CD4-positive, alpha-beta memory T cell (primary cell): Measurements from ENCODE around the gene MBNL1. TPM values are rescaled to one million over a fixed set of nuclear protein-coding genes. Genes with fewer than 3 reads are reported as not detected.

Experiments
- CTCF ChIA-PET: fragments of 350-600 bp; sonication (Branson Sonifier 250); formaldehyde crosslinking; loops from one replicate; lab custom pipeline; 2021; ENCODE audit warnings: inconsistent platforms; ENCODE audit not compliant: partially characterized antibody; lab: Charles Lee
- POLR2A ChIA-PET: fragments of 350-600 bp; sonication (Branson Sonifier 250); formaldehyde crosslinking; loops from one replicate; lab custom pipeline; 2021; ENCODE audit not compliant: partially characterized antibody; lab: Charles Lee
- DNase-seq, 5 donors: peaks; one replicate each; pipeline versions ENCODE4 v3.0.0 to v3.0.0-alpha.2; 2020 to 2022; ENCODE audit warnings: mixed read lengths in 1 of 5
- H3K27ac ChIP-seq: one replicate; pipeline ENCODE4 v1.7.0; 2013; ENCODE audit warnings: low read depth, low read length
- H3K27me3 ChIP-seq: 2 replicates; pipeline ENCODE4 v1.7.0; 2013; ENCODE audit warnings: mild to moderate bottlenecking, low read length, moderate library complexity; ENCODE audit not compliant: insufficient read depth
- H3K36me3 ChIP-seq: 2 replicates; pipeline ENCODE4 v1.7.0; 2013; ENCODE audit warnings: mild to moderate bottlenecking, low read length, moderate library complexity; ENCODE audit not compliant: insufficient read depth
- H3K4me1 ChIP-seq: 2 replicates; pipeline ENCODE4 v1.7.0; 2013; ENCODE audit warnings: mild to moderate bottlenecking, low read length, moderate library complexity; ENCODE audit not compliant: insufficient read depth
- H3K4me3 ChIP-seq, 2 donors: one replicate each; pipeline ENCODE4 v1.7.0; 2013; ENCODE audit warnings: low read length in 2 of 2, mild to moderate bottlenecking in 1 of 2
- H3K9me3 ChIP-seq, 2 donors: one replicate each; pipeline ENCODE4 v1.7.0; 2013; ENCODE audit warnings: low read length in 2 of 2, control low read depth in 1 of 2; ENCODE audit not compliant: control insufficient read depth in 1 of 2
- H3K27ac Mint-ChIP-seq, 7 donors: one replicate each; pipeline ENCODE4 v1.8.0; 2020 to 2021; ENCODE audit warnings: mixed read lengths in 7 of 7, mild to moderate bottlenecking in 6 of 7, inconsistent platforms in 3 of 7, moderate library complexity in 3 of 7
- H3K27me3 Mint-ChIP-seq, 2 donors: one replicate each; pipeline ENCODE4 v1.8.0; 2020 to 2021; ENCODE audit warnings: mixed read lengths in 2 of 2
- H3K36me3 Mint-ChIP-seq, 2 donors: one replicate each; pipeline ENCODE4 v1.8.0; 2020 to 2021; ENCODE audit warnings: mixed read lengths in 2 of 2, inconsistent platforms in 1 of 2, mild to moderate bottlenecking in 1 of 2
- H3K4me1 Mint-ChIP-seq, 4 donors: one replicate each; pipeline ENCODE4 v1.8.0; 2020 to 2021; ENCODE audit warnings: mixed read lengths in 4 of 4, mild to moderate bottlenecking in 1 of 4
- H3K4me3 Mint-ChIP-seq, 8 donors: one replicate each; pipeline ENCODE4 v1.8.0; 2020 to 2021; ENCODE audit warnings: mixed read lengths in 8 of 8, mild to moderate bottlenecking in 7 of 8, moderate library complexity in 6 of 8, inconsistent platforms in 3 of 8
- H3K9me3 Mint-ChIP-seq, 8 donors: one replicate each; pipeline ENCODE4 v1.8.0; 2020 to 2021; ENCODE audit warnings: mixed read lengths in 8 of 8, mild to moderate bottlenecking in 5 of 8, inconsistent platforms in 3 of 8, moderate library complexity in 1 of 8
- intact Hi-C: fragments of 100-400 bp; cut with micrococcal nuclease; formaldehyde crosslinking; loops from one replicate; pipeline ENCODE4 v1.15.1; 2023
- polyA plus RNA-seq, 2 donors: library from polyadenylated mRNA; unstranded; fragments of 300-500 nt; fragmentation: Illumina TruSeq; gene quantifications; one replicate each; pipeline ENCODE4 v1.2.3, GENCODE V29; 2021
- total RNA-seq, 2 experiments: library from RNA; stranded (reverse); gene quantifications; one replicate each; pipeline ENCODE4 v1.2.3, GENCODE V29; 2021

The MBNL1 gene
- total and polyA plus RNA-seq, 4 experiments from 2014 or later, result 289 to 430 (median 361) TPM

DNA sequence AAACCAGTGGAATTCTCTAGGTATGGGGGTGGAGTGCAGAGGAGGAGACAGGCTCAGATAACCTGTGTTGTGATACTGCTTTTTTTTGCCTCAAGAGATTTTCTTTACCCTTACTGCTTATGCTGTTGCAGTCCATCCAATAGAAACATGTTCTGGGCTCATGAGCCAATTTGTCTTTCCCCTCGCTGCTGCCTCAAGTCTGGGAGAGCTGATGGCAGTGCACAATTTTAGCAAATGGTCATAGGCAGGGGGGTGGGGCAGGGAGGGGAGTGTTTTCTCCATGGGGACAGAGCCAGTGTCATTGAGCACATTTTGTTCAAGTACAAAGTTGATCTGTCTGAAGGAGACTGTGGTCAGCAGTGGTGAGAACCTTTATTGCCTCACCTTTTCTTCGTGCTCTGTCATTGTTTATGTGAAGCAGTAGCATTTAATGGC is 134.9 kb downstream of the MBNL1 start:
- CTCF ChIA-PET, result interaction anchor here (1.5 kb wide), 1 partner anchor 220 kb away, joined by 4 read pairs; no protein-coding TSS in a partner anchor
- H3K4me1 Mint-ChIP-seq, result peaks cover 59 to 95% (median 80%) of the 10 kb centered on the region in 4 donors
- peaks cover 87% of the 10 kb centered on the region for H3K4me1 ChIP-seq

DNA sequence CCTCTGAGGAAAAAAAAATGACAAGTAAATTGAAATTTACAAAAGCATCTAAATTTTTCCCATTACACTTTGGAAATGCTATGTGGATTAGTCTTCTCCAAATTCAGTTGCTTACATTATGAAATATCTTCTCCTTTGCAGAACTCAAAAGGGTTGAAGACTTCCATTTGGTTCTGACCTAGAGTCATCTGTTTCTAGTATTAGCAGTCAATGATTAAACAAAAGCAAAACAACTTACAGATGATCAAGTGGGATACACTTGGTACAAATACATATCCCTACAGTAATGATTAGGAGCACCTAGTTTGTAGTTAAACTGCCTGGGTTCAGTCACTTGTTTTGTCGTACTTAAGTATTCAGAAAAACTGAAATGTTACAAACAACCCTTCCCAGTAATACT is 136.2 kb downstream of the MBNL1 start:
- Mint-ChIP-seq H3K4me1 (peaks cover 53 to 86% (median 72%) of the 10 kb centered on the region in 4 donors), H3K36me3 (peaks cover 24 to 48% of the 10 kb centered on the region in 2 donors), H3K27me3 (no peaks in the 10 kb centered on the region), H3K9me3 (peaks cover 0 to 2% (median 0%) of the 10 kb centered on the region in 8 donors), H3K4me3 (peak overlapping the region in 2 of 8 donors; percentile 29 to 41), H3K27ac (peak overlapping the region in 4 of 7 donors; percentile 3 to 79 (median 64))
- intact Hi-C loops, result loop anchor here (1.0 kb wide), 2 partner anchors 8 to 11 kb away; no protein-coding TSS in a partner anchor
- Histone ChIP-seq H3K36me3 (no peaks in the 10 kb centered on the region), H3K27ac (no peak overlapping the region), H3K27me3 (no peaks in the 10 kb centered on the region), H3K9me3 (no peaks in the 10 kb centered on the region), H3K4me1 (peaks cover 83% of the 10 kb centered on the region), H3K4me3 (no peak overlapping the region)
- ChIA-PET CTCF (no interaction called here), POLR2A (no interaction called here)
- no peak for DNase-seq

More for the DNA sequence above, 134.9 kb downstream of the MBNL1 start:
- H3K27ac ChIP-seq, result peak overlapping the region; percentile 12
- intact Hi-C loops, result no loop called here
- Mint-ChIP-seq H3K36me3 (peaks cover 24 to 58% of the 10 kb centered on the region in 2 donors), H3K4me3 (peak overlapping the region in 6 of 8 donors; percentile 7 to 72 (median 26)), H3K27ac (peak overlapping the region; percentile 43 to 83 (median 77)), H3K27me3 (no peaks in the 10 kb centered on the region), H3K9me3 (peaks cover 0 to 2% (median 0%) of the 10 kb centered on the region in 8 donors)
- no peaks in the 10 kb centered on the region for H3K9me3 ChIP-seq
- H3K4me3 ChIP-seq, result no peak overlapping the region
- H3K36me3 ChIP-seq, result no peaks in the 10 kb centered on the region
- POLR2A ChIA-PET, result interaction anchor here (1.3 kb wide), 1 partner anchor 16 kb away, joined by 5 read pairs; no protein-coding TSS in a partner anchor
- peak in 1 of 5 donors; percentile 36 for DNase-seq
- H3K27me3 ChIP-seq, result no peaks in the 10 kb centered on the region

- H3K27me3 ChIP-seq, result no peaks in the 10 kb centered on the region
- H3K4me3 Mint-ChIP-seq, result peak overlapping the region in 4 of 8 donors; percentile 23 to 41 (median 30)
- no peak overlapping the region for H3K4me3 ChIP-seq
- intact Hi-C loops, result loop anchor here (1.0 kb wide), 2 partner anchors 7 to 12 kb away; no protein-coding TSS in a partner anchor
- ChIA-PET POLR2A (interaction anchor here (1.2 kb wide), 1 partner anchor 12 kb away, joined by 3 read pairs; no protein-coding TSS in a partner anchor), CTCF (interaction anchor here (1.0 kb wide), 1 partner anchor 15 kb away, joined by 4 read pairs; no protein-coding TSS in a partner anchor)
- H3K4me1 Mint-ChIP-seq, result peaks cover 52 to 82% (median 71%) of the 10 kb centered on the region in 4 donors
- DNase-seq, result no peak
- H3K36me3 ChIP-seq, result no peaks in the 10 kb centered on the region
- no peaks in the 10 kb centered on the region for H3K9me3 ChIP-seq
- H3K36me3 Mint-ChIP-seq, result peaks cover 24 to 51% of the 10 kb centered on the region in 2 donors
- H3K9me3 Mint-ChIP-seq, result peaks cover 0 to 2% (median 0%) of the 10 kb centered on the region in 8 donors
- no peaks in the 10 kb centered on the region for H3K27me3 Mint-ChIP-seq
- peak overlapping the region; percentile 21 to 89 (median 78) for H3K27ac Mint-ChIP-seq
- H3K27ac ChIP-seq, result no peak overlapping the region
- peaks cover 82% of the 10 kb centered on the region for H3K4me1 ChIP-seq
Measured at GRCh38 chr3:152405915-152406802, 137.4 kb downstream of the MBNL1 start.

- H3K27me3 ChIP-seq, result no peaks in the 10 kb centered on the region
- H3K36me3 Mint-ChIP-seq, result peaks cover 38 to 69% of the 10 kb centered on the region in 2 donors
- no peak overlapping the region for H3K27ac ChIP-seq
- H3K9me3 Mint-ChIP-seq, result peaks cover 0 to 4% (median 0%) of the 10 kb centered on the region in 8 donors
- H3K27me3 Mint-ChIP-seq, result no peaks in the 10 kb centered on the region
- ChIA-PET CTCF (no interaction called here), POLR2A (interaction anchor here (2.6 kb wide), 1 partner anchor 14 kb away, joined by 8 read pairs; no protein-coding TSS in a partner anchor)
- intact Hi-C loops, result loop anchor here (1.0 kb wide), 1 partner anchor 8 kb away; no protein-coding TSS in a partner anchor
- H3K9me3 ChIP-seq, result no peaks in the 10 kb centered on the region
- DNase-seq, result no peak
- peaks cover 66% of the 10 kb centered on the region for H3K4me1 ChIP-seq
- no peak overlapping the region for H3K4me3 Mint-ChIP-seq
- peaks cover 36% of the 10 kb centered on the region for H3K36me3 ChIP-seq
- H3K27ac Mint-ChIP-seq, result peak overlapping the region in 6 of 7 donors; percentile 42 to 82 (median 73)
- peaks cover 39 to 78% (median 59%) of the 10 kb centered on the region in 4 donors for H3K4me1 Mint-ChIP-seq
- H3K4me3 ChIP-seq, result no peak overlapping the region
Measured at GRCh38 chr3:152413240-152413639, 144.5 kb downstream of the MBNL1 start.

DNA sequence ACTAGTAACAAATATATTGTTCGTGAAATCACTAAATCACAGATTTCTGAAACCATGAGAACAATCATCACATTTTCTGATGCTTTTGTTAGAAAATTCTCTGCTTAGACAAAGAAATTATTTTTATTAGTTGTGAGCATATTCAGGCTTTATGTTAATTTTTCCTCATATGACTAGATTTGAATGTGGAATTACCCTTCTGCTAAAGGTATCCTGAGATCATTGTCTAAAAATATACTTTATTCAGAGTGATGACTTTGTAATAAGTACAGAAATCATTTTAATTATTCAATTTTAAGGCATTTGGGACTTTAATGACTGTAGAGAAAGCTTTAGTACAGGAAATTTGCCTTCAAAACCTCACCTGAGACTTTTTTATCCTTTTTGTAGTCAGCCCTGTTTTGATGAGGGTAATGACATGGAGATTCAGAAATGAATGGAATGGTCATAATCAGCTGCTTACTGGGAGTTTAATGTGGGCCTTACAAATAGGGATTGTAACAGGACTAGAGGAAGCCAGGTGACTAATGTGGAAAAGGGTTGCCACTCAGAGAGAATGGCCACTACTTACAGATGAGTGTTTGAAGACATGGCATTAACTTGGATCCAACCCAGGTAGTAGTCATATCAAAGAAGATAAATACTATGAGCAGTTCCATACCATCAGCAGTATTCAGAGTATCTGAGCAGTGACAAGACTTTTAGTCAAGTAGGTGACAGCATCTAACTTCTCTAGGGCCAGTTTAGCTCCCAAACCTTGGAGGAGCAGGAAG is 148.3 kb downstream of the MBNL1 start:
- Histone ChIP-seq H3K27ac (peak overlapping the region; percentile 2), H3K4me1 (peaks cover 62% of the 10 kb centered on the region), H3K4me3 (no peak overlapping the region), H3K27me3 (no peaks in the 10 kb centered on the region), H3K36me3 (peaks cover 64% of the 10 kb centered on the region), H3K9me3 (no peaks in the 10 kb centered on the region)
- peaks cover 0 to 12% (median 3%) of the 10 kb centered on the region in 8 donors for H3K9me3 Mint-ChIP-seq
- peak overlapping the region in 6 of 7 donors; percentile 23 to 59 (median 36) for H3K27ac Mint-ChIP-seq
- DNase-seq, result no peak
- ChIA-PET CTCF (interaction anchor here (1.3 kb wide), 1 partner anchor 233 kb away, joined by 3 read pairs; no protein-coding TSS in a partner anchor), POLR2A (interaction anchor here (0.6 to 1.2 kb wide), 3 partner anchors 17 to 136 kb away, joined by 3 read pairs; no protein-coding TSS in a partner anchor)
- intact Hi-C loops, result no loop called here
- no peaks in the 10 kb centered on the region for H3K27me3 Mint-ChIP-seq
- H3K4me1 Mint-ChIP-seq, result peaks cover 39 to 80% (median 62%) of the 10 kb centered on the region in 4 donors
- peak overlapping the region in 1 of 8 donors; percentile 21 for H3K4me3 Mint-ChIP-seq
- H3K36me3 Mint-ChIP-seq, result peaks cover 69 to 84% of the 10 kb centered on the region in 2 donors

DNA sequence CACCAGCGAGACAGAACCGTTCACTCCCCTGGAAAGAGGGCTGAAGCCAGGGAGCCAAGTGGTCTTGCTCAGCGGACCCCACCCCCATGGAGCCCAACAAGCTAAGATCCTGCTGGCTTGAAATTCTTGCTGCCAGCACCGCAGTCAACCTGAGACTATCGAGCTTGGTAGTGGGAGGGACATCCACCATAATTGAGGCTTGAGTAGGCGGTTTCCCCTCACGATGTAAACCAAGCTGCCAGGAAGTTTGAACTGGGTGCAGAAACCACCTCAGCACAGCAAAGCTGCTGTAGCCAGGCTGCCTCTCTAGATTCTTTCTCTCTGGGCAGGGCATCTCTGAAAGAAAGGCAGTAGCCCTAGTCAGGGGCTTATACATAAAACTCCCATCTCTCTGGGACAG is 151.0 kb downstream of the MBNL1 start:
- Histone ChIP-seq H3K4me1 (peaks cover 67% of the 10 kb centered on the region), H3K9me3 (no peaks in the 10 kb centered on the region), H3K4me3 (no peak overlapping the region), H3K27ac (no peak overlapping the region), H3K27me3 (no peaks in the 10 kb centered on the region), H3K36me3 (peaks cover 62% of the 10 kb centered on the region)
- ChIA-PET CTCF (interaction anchor here (0.5 to 1.9 kb wide), 3 partner anchors 13 to 48 kb away, joined by 3 to 4 read pairs (median 4); no protein-coding TSS in a partner anchor), POLR2A (interaction anchor here (1.5 to 2.8 kb wide), 3 partner anchors 8 to 16 kb away, joined by 3 to 7 read pairs (median 5); no protein-coding TSS in a partner anchor)
- peak overlapping the region in 5 of 7 donors; percentile 42 to 91 (median 81) for H3K27ac Mint-ChIP-seq
- DNase-seq, result no peak
- no peaks in the 10 kb centered on the region for H3K27me3 Mint-ChIP-seq
- H3K9me3 Mint-ChIP-seq, result peaks cover 0 to 22% (median 7%) of the 10 kb centered on the region in 8 donors
- H3K4me1 Mint-ChIP-seq, result peaks cover 51 to 86% (median 71%) of the 10 kb centered on the region in 4 donors
- intact Hi-C loops, result no loop called here
- H3K4me3 Mint-ChIP-seq, result peak overlapping the region in 3 of 8 donors; percentile 26 to 61 (median 53)
- H3K36me3 Mint-ChIP-seq, result peaks cover 91 to 92% of the 10 kb centered on the region in 2 donors
